K562 (cell line): ENCODE measurements around the gene CSPG5. TPM values are rescaled to one million over a fixed set of nuclear protein-coding genes. Genes with fewer than 3 reads are reported as not detected.

Experiments
- BCOR ChIP-seq: fragments of 450-650 bp; IDR thresholded peaks from 2 replicates; pipeline ENCODE4 v1.6.1; 2016
- CBX1 ChIP-seq: sonication (generic); IDR thresholded peaks from 2 replicates; pipeline ENCODE4 v1.6.1; 2016; ENCODE audit warnings: antibody characterized with exemption, low read depth, mild to moderate bottlenecking
- DEAF1 ChIP-seq: fragments of 450-650 bp; formaldehyde crosslinking; IDR thresholded peaks from 2 replicates; pipeline ENCODE4 v1.4.0; 2020; ENCODE audit warnings: mild to moderate bottlenecking, moderate library complexity
- HDAC8 ChIP-seq: fragments of 450-650 bp; IDR thresholded peaks from 2 replicates; pipeline ENCODE4 v1.6.1; 2016; ENCODE audit warnings: mild to moderate bottlenecking, missing genetic modification characterization, moderate library complexity, missing compliant biosample characterization
- HMG20B ChIP-seq: fragments of 250-450 bp; sonication (Bioruptor Pico); IDR thresholded peaks from 2 replicates; pipeline ENCODE4 v1.5.0; 2021; ENCODE audit warnings: mild to moderate bottlenecking
- NEUROD1 ChIP-seq: fragments of 150-350 bp; IDR thresholded peaks from 2 replicates; pipeline ENCODE4 v1.6.1; 2014; ENCODE audit warnings: borderline replicate concordance, low read length, low read depth; ENCODE audit not compliant: partially characterized antibody
- NFIC ChIP-seq: fragments of 450-650 bp; IDR thresholded peaks from 2 replicates; pipeline ENCODE4 v1.6.1; 2017; ENCODE audit warnings: mild to moderate bottlenecking, inconsistent platforms
- POU5F1 ChIP-seq: fragments of 150-350 bp; IDR thresholded peaks from 2 replicates; pipeline ENCODE4 v1.6.1; 2014; ENCODE audit warnings: borderline replicate concordance, low read length, low read depth, mild to moderate bottlenecking; ENCODE audit not compliant: partially characterized antibody
- RBM15 ChIP-seq: fragments of 200-400 bp; formaldehyde crosslinking; IDR thresholded peaks from 2 replicates; pipeline ENCODE4 v1.6.1; 2018; ENCODE audit warnings: mild to moderate bottlenecking, low read length, moderate library complexity; ENCODE audit not compliant: insufficient read depth
- RCOR1 ChIP-seq, 2 experiments: IDR thresholded peaks; 2 replicates each; pipeline ENCODE4 v1.6.1; 2012; ENCODE audit warnings: low read depth in 2 of 2, low read length in 2 of 2, borderline replicate concordance in 1 of 2, improper control_type of control experiment in 1 of 2
- RNF2 ChIP-seq: sonication (generic); IDR thresholded peaks from 2 replicates; pipeline ENCODE4 v1.6.1; 2016
- SMC3 ChIP-seq: conservative IDR thresholded peaks from 2 replicates; pipeline ENCODE4 v1.6.1; 2011; ENCODE audit warnings: low read depth, low read length, improper control_type of control experiment; ENCODE audit not compliant: insufficient read depth
- TAF1 ChIP-seq: IDR thresholded peaks from 2 replicates; pipeline ENCODE4 v1.6.1; 2011; ENCODE audit warnings: mild to moderate bottlenecking, low read length, moderate library complexity; ENCODE audit not compliant: insufficient read depth, control insufficient read depth, severe bottlenecking; ENCODE audit errors: extremely low read depth
- ZNF224 ChIP-seq: sonication (generic); formaldehyde crosslinking; IDR thresholded peaks from 2 replicates; pipeline ENCODE4 v1.8.0; 2022; ENCODE audit warnings: mild to moderate bottlenecking, missing genetic modification reagents
- ZNF583 ChIP-seq: fragments of 250-450 bp; sonication (Bioruptor Pico); IDR thresholded peaks from 2 replicates; pipeline ENCODE4 v1.4.0; 2020
- ZNF592 ChIP-seq: fragments of 450-650 bp; IDR thresholded peaks from 2 replicates; pipeline ENCODE4 v1.6.1; 2017; ENCODE audit warnings: antibody characterized with exemption, mild to moderate bottlenecking
- polyA plus RNA-seq, 8 experiments: library from polyadenylated mRNA; depleted of rRNA in 4 of 8; stranded (reverse) in 5 of 8; unstranded in 3 of 8; fragments of >200 nt; fragmentation: Nextera tagmentation in 2 of 8; fragmentation: Illumina TruSeq in 1 of 8; extraction: Ambion mirVana in 2 of 8; extraction: Trizol in 1 of 8; gene quantifications; 2 replicates each; pipeline versions ENCODE4 v1.2.1 to v1.2.3, GENCODE V29; 2011 to 2014; ENCODE audit warnings: inconsistent platforms in 1 of 8, missing spikeins in 1 of 8
- total RNA-seq, 7 experiments: library from RNA; depleted of rRNA in 6 of 7; stranded (reverse); fragments of >200 nt in 6 of 7; fragmentation: Illumina TruSeq in 2 of 7; extraction: Trizol in 2 of 7; gene quantifications; 2 replicates each; pipeline versions ENCODE4 v1.2.1 to v1.2.3, GENCODE V29; 2011 to 2021; ENCODE audit warnings: low replicate concordance in 1 of 7
- TF ChIP-seq, protein P1 (sequence below): IDR thresholded peaks from 3 replicates; pipeline ENCODE4 v1.6.1; 2011; ENCODE audit warnings: borderline replicate concordance, mild to moderate bottlenecking, moderate library complexity; ENCODE audit not compliant: insufficient read length; ENCODE audit errors: extremely low read depth

Gene CSPG5
- total and polyA plus RNA-seq, 9 of the 15 experiments (the other 6 are each of a cell fraction or from before 2014, with no cell fraction given), result 0.06 to 3.3 (median 2.4) TPM

DNA sequence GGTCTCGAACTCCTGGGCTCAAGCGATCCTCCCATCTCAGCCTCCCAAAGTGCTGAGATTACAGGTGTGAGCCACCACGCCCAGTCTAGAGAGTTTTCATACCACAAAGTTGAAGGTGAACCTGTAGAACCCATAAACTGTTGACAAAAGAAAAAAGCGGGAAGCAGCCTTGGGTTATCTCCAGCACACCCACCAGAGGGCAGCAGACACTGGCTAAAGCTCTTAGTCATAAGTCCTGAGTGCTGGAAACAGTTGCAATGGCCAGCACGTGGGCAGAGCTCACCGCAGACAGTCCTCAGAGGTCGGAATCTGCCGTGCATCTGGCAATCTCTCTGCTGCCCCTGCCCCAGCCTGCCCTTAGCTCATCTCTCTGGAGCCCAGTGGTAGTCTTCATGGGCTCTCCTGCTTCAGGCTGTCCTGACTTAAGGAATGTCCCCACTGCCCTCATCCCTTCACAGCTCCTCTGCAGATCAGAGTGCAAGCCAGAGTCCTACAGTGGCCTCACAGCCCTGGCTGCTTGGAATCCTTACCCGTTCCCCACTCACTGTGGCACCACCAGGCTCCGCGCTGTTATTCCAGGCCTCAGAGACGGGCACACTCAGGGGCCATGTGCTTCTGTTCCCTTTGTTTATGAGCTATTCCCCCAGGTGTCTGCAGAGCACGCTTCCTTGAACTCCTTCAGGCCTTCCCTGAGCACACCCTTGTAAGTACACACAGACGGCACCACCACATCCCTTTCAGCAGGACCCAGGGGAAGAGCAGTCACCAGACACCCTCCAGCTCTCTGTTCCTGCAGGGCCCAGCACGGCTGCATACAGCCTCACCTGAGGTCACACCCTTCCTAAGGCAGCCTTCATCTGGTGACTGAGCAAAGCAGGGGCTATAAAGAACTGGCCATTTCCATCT is 56.3 kb downstream of the CSPG5 start (continued):
- TF ChIP-seq SMC3 (peak; percentile 96), HDAC8 (tag) (0 out of 2 replicates have a peak, but pooled peaks have one; percentile 38), CBX1 (peak; percentile 77; the same call in 1 of the 2 replicates), ZNF224 (0 out of 2 replicates have a peak, but pooled peaks have one; percentile 65), RNF2 (peak; percentile 89), ZNF583 (CRISPR knock-in tag) (no peak; the same call in 1 of the 2 replicates), RBM15 (no peak), BCOR (peak; percentile 34; the same call in 1 of the 2 replicates), HMG20B (CRISPR knock-in tag) (no peak), RCOR1 (IDR thresholded peaks at IDR 0.05; ENCODE audit: borderline replicate concordance in 1 of 2, low read depth in 2 of 2, low read length in 2 of 2) (peak in 1 of 2 experiments; percentile 49; a peak in 1 of 4 replicates), DEAF1 (peak; percentile 97), TAF1 (peak; percentile 41), NEUROD1 (peak; percentile 16), POU5F1 (peak; percentile 39), NFIC (no peak), ZNF592 (peak; percentile 98)
- TF ChIP-seq, protein P1, sequence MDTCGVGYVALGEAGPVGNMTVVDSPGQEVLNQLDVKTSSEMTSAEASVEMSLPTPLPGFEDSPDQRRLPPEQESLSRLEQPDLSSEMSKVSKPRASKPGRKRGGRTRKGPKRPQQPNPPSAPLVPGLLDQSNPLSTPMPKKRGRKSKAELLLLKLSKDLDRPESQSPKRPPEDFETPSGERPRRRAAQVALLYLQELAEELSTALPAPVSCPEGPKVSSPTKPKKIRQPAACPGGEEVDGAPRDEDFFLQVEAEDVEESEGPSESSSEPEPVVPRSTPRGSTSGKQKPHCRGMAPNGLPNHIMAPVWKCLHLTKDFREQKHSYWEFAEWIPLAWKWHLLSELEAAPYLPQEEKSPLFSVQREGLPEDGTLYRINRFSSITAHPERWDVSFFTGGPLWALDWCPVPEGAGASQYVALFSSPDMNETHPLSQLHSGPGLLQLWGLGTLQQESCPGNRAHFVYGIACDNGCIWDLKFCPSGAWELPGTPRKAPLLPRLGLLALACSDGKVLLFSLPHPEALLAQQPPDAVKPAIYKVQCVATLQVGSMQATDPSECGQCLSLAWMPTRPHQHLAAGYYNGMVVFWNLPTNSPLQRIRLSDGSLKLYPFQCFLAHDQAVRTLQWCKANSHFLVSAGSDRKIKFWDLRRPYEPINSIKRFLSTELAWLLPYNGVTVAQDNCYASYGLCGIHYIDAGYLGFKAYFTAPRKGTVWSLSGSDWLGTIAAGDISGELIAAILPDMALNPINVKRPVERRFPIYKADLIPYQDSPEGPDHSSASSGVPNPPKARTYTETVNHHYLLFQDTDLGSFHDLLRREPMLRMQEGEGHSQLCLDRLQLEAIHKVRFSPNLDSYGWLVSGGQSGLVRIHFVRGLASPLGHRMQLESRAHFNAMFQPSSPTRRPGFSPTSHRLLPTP, result no peak
